Chondrocyte (in vitro differentiated cells): ENCODE results near the gene KRTCAP2. TPM values are rescaled to one million over a fixed set of nuclear protein-coding genes. Genes with fewer than 3 reads are reported as not detected.
A peak's percentile ranks its signal among the peaks of the same experiment; 100 is the strongest.

Experiments used
- DNase-seq: peaks from one replicate; pipeline ENCODE4 v3.0.0; 2021; ENCODE audit warnings: mixed read lengths, low spot score
- H3K27ac Mint-ChIP-seq: one replicate; pipeline ENCODE4 v1.8.0; 2021; ENCODE audit warnings: mild to moderate bottlenecking, moderate library complexity, mixed read lengths; ENCODE audit not compliant: unreplicated experiment
- H3K27me3 Mint-ChIP-seq: 2 replicates; pipeline ENCODE4 v1.8.0; 2021; ENCODE audit warnings: low read depth, mixed read lengths
- H3K36me3 Mint-ChIP-seq: 2 replicates; pipeline ENCODE4 v1.8.0; 2021; ENCODE audit warnings: low read depth, mixed read lengths
- H3K4me1 Mint-ChIP-seq: 2 replicates; pipeline ENCODE4 v1.8.0; 2021; ENCODE audit warnings: low read depth, mild to moderate bottlenecking, mixed read lengths
- H3K4me3 Mint-ChIP-seq: one replicate; pipeline ENCODE4 v1.8.0; 2021; ENCODE audit warnings: mild to moderate bottlenecking, moderate library complexity, mixed read lengths; ENCODE audit not compliant: unreplicated experiment
- H3K9me3 Mint-ChIP-seq: 2 replicates; pipeline ENCODE4 v1.8.0; 2021; ENCODE audit warnings: low read depth, mixed read lengths
- total RNA-seq: library from RNA; stranded (reverse); gene quantifications from 3 replicates; pipeline ENCODE4 v1.2.1, GENCODE V29; 2021
- TF ChIP-seq, protein P1 (sequence below): fragments of 200-600 bp; sonication (generic); IDR thresholded peaks from 2 replicates; pipeline ENCODE4 v1.5.0; 2021; ENCODE audit warnings: antibody characterized with exemption, mild to moderate bottlenecking, moderate library complexity

KRTCAP2 gene
- total RNA-seq, 1 donor from 2014 or later: 159 TPM

DNA sequence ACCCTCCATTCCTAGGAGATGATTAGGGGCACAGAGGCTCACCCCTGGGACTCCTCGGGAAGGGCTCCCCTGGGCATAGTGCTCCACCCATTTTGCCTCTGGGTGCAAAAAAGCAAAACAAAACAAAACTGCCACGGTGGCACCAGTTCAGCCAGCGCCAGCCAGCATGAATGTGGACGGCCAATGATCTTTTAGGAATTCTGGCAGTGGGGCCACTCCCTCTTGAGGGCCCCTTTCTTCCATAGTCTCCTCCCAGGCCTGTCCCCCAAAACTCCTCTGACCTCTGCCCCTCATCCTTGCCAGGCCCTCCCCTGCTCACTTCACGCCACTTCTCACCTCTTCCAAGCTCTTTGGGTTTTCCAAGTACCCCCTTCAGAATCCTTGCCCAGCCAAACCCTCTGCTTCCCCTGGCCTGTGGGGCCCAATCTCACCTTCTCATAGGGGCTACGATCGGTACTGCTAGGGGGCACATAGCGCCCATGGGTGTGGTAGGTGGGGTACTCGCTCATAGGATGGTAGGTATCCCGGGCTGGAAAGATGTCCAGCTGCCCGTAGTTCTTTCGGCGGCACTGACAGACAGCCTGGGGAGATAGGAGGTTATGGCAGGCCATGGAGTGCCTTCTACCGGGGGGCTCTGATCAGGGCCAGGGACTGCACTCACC, 13.8 kb upstream of the KRTCAP2 start:
- Mint-ChIP-seq H3K4me3 (no peak overlapping the region), H3K4me1 (peaks cover 10% of the 10 kb centered on the region), H3K27ac (no peak overlapping the region), H3K9me3 (no peaks in the 10 kb centered on the region), H3K27me3 (no peaks in the 10 kb centered on the region), H3K36me3 (peaks cover 8% of the 10 kb centered on the region)
- TF ChIP-seq, protein P1, sequence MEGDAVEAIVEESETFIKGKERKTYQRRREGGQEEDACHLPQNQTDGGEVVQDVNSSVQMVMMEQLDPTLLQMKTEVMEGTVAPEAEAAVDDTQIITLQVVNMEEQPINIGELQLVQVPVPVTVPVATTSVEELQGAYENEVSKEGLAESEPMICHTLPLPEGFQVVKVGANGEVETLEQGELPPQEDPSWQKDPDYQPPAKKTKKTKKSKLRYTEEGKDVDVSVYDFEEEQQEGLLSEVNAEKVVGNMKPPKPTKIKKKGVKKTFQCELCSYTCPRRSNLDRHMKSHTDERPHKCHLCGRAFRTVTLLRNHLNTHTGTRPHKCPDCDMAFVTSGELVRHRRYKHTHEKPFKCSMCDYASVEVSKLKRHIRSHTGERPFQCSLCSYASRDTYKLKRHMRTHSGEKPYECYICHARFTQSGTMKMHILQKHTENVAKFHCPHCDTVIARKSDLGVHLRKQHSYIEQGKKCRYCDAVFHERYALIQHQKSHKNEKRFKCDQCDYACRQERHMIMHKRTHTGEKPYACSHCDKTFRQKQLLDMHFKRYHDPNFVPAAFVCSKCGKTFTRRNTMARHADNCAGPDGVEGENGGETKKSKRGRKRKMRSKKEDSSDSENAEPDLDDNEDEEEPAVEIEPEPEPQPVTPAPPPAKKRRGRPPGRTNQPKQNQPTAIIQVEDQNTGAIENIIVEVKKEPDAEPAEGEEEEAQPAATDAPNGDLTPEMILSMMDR: no peak
- no peak for DNase-seq

DNA sequence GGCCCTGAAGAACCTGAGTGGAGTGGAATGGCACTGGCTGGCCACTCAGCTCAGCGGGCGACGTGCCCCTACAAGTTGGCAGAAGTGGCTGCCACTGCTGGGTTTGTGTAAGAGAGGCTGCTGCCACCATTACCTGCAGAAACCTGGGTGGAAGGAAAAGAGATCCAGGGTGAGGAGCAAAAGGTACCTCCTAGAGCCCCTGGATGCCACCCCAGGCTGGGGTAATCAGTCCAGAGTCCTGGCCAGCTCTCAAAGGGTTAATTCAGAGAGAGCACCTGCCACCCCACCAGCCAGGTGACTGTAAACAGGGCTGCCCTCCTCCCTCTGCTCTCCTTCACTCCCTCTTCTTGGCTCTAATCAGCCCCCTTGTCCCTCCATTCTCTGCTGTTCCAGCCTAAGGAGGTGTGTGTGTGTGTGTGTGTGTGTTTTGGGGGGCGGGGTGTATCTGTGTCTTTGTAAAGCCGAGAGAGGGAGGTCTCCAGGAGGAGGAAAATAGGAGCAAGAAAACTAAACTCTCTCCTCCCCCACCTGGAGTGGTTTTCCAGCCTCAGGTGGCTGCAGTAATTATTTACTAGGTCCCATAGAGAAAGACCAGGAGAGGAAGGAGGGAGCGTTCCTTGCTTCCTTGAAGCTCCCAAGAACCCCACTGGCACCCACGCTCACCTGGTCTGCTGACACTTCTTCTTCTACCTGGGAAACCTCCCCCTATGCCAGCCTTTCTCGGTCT, 13.1 kb upstream of the KRTCAP2 start:
- Mint-ChIP-seq H3K36me3 (peaks cover 9% of the 10 kb centered on the region), H3K4me3 (no peak overlapping the region), H3K9me3 (no peaks in the 10 kb centered on the region), H3K27me3 (no peaks in the 10 kb centered on the region), H3K27ac (no peak overlapping the region), H3K4me1 (peaks cover 9% of the 10 kb centered on the region)
- TF ChIP-seq, protein P1: no peak
- DNase-seq: peak; percentile 51

DNA sequence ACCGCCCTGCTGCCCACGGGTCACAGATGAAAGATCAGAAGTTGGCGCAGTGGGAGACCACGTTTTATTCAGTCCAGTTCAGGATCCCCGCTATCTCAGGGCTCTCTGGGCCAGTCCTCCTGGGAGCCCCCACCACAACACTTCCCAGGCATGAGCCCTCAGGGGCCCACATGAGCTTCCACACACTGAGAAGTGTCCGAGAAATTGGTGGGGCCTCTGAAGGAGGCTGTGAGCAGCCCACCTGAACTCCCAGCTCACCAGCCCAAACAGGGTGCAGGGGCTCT, 12.6 kb upstream of the KRTCAP2 start:
- peak; percentile 66 for DNase-seq
- Mint-ChIP-seq H3K9me3 (no peaks in the 10 kb centered on the region), H3K4me3 (no peak overlapping the region), H3K27ac (no peak overlapping the region), H3K4me1 (peaks cover 9% of the 10 kb centered on the region), H3K27me3 (no peaks in the 10 kb centered on the region), H3K36me3 (peaks cover 10% of the 10 kb centered on the region)
- TF ChIP-seq, protein P1: no peak

DNA sequence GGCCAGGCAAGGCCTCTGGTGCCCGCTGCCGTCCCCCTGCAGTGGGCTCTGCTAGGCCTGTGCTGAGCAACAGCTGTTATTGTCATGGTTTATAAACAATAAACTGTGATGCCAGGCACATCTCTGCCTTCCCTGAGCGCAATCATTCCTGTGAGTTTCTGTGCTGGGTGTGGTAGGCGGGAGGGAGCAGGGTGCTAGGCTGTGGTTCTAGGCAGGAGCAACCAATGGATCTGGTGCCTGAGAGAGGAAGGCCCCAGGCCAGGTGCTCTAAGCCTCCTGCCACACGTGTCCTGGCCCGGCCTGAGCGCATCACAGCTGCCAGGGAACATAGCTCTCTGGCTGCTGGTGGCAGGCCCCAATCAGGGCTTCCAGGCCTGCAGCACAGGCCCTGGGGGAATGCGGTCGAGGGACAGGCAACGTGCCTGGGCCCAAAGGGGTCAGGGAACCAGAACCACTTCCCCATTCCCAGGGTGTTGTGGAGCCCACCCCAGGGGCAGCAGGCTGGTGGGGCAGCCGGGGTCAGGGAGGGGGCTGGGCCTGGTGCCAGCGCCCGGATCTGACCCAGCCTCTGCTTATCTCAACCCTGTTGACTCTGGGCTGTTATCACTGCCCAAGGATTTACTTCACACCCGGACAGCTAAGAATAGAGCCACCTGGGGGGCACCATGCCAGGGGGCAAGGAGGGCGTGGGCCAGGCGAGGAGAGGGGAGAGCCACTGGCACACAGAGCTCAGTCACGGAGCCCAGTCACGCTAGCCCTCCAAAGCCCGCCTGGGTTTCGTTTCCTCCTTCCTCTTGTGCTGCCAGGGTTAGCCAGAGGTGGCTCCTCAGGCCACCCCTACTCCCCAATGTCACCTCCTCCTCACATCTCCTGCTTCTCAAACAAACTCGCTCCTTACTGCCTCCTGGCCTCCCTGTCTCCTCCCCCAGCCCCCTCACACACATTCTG, 12.0 kb upstream of the KRTCAP2 start:
- Mint-ChIP-seq H3K27ac (no peak overlapping the region), H3K4me1 (peaks cover 9% of the 10 kb centered on the region), H3K27me3 (no peaks in the 10 kb centered on the region), H3K9me3 (no peaks in the 10 kb centered on the region), H3K4me3 (no peak overlapping the region), H3K36me3 (peaks cover 10% of the 10 kb centered on the region)
- peak; percentile 65 for DNase-seq
- TF ChIP-seq, protein P1: no peak

DNA sequence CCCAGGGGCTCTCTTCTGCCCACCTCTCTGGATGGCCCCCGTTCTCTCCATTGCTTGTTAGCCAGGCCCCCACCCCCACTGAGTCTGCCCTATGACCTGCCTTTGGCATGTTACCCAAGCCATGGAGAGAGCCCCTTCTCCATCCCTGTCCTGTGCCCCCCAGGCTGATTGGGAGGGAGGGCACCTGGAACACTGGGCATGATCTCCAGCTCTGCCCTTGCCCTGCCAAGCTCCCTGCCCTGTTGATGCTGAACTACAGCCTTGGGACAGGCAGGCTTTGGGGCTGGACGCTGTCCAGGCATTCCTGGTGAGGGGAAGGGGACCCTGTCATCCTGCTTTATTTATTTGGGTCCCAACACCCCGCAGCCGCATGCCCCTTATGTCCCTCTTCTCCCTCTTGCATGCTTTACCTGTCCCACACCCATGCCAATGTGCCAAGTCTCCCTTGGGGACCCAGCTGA, 11.3 kb upstream of the KRTCAP2 start:
- peak; percentile 54 for DNase-seq
- Mint-ChIP-seq H3K9me3 (no peaks in the 10 kb centered on the region), H3K27me3 (no peaks in the 10 kb centered on the region), H3K4me1 (peaks cover 9% of the 10 kb centered on the region), H3K36me3 (peaks cover 13% of the 10 kb centered on the region), H3K4me3 (no peak overlapping the region), H3K27ac (peak overlapping the region; percentile 59)
- TF ChIP-seq, protein P1: no peak
